Frontal cortex (tissue), 4 donors: ENCODE data around the gene RCOR1. TPM values are rescaled to one million over a fixed set of nuclear protein-coding genes. Genes with fewer than 3 reads are reported as not detected.
"Not testable (repeated sequence)": the region's sequence is repeated elsewhere in the genome, so short reads cannot be mapped to it uniquely, and the experiment has no call there.

Experiments
- DNase-seq, 2 donors: peaks; one replicate each; pipeline ENCODE4 v3.0.0; 2012; ENCODE audit warnings: low spot score in 2 of 2
- FAIRE-seq: peaks from 2 replicates; lab custom pipeline; 2012; peaks lifted over from hg19 to GRCh38; lab: Jason Lieb, UNC
- total RNA-seq: library from RNA; depleted of rRNA; stranded (reverse); fragments of >200 nt; gene quantifications from one replicate; pipeline ENCODE4 v1.2.3, GENCODE V29; 2014
- donor health status: control.
- donor health status: control.
- donor health status: control.

The RCOR1 gene
- total RNA-seq, 1 donor from 2014 or later, result 7.3 TPM

GRCh38 chr14:102570334-102570995 lies 22.0 kb upstream of the RCOR1 start:
- FAIRE-seq (no peak), DNase-seq (no peak)

- DNase-seq (no peak), FAIRE-seq (no peak)
Observed at GRCh38 chr14:102571043-102571442, 21.4 kb upstream of the RCOR1 start.

- FAIRE-seq, result no peak
- DNase-seq, result no peak
Observed at GRCh38 chr14:102571478-102572042, 20.9 kb upstream of the RCOR1 start.

- not testable (repeated sequence) for FAIRE-seq, DNase-seq
Observed at GRCh38 chr14:102573161-102573560, 19.3 kb upstream of the RCOR1 start.

- no peak for FAIRE-seq
- DNase-seq, result no peak
Observed at GRCh38 chr14:102573591-102574046, 18.8 kb upstream of the RCOR1 start.

GRCh38 chr14:102574281-102575159 lies 17.9 kb upstream of the RCOR1 start:
- DNase-seq (no peak), FAIRE-seq (no peak)

GRCh38 chr14:102575160-102575845 lies 17.1 kb upstream of the RCOR1 start:
- no peak for FAIRE-seq
- no peak for DNase-seq

- not testable (repeated sequence) for DNase-seq, FAIRE-seq
Observed at GRCh38 chr14:102575846-102576428, 16.5 kb upstream of the RCOR1 start.

- no peak for DNase-seq
- no peak for FAIRE-seq
Observed at GRCh38 chr14:102578821-102579220, 13.6 kb upstream of the RCOR1 start.

- no peak for FAIRE-seq
- DNase-seq, result no peak
Observed at GRCh38 chr14:102579696-102580549, 12.5 kb upstream of the RCOR1 start.

GRCh38 chr14:102580550-102581110 lies 11.8 kb upstream of the RCOR1 start:
- no peak for FAIRE-seq
- DNase-seq, result no peak

GRCh38 chr14:102581193-102581592 lies 11.3 kb upstream of the RCOR1 start:
- DNase-seq, result no peak
- no peak for FAIRE-seq

- FAIRE-seq, result no peak
- no peak for DNase-seq
Observed at GRCh38 chr14:102583726-102584125, 8.7 kb upstream of the RCOR1 start.

- FAIRE-seq (no peak), DNase-seq (no peak)
Observed at GRCh38 chr14:102584871-102585869, 7.3 kb upstream of the RCOR1 start.

GRCh38 chr14:102586420-102587104 lies 5.9 kb upstream of the RCOR1 start:
- no peak for DNase-seq
- no peak for FAIRE-seq

GRCh38 chr14:102588821-102589220 lies 3.6 kb upstream of the RCOR1 start:
- DNase-seq, result no peak
- no peak for FAIRE-seq

- DNase-seq (no peak), FAIRE-seq (no peak)
Observed at GRCh38 chr14:102589761-102590290, 2.6 kb upstream of the RCOR1 start.
